ENCODE results near the gene PCGF2.

Gene PCGF2

DNA sequence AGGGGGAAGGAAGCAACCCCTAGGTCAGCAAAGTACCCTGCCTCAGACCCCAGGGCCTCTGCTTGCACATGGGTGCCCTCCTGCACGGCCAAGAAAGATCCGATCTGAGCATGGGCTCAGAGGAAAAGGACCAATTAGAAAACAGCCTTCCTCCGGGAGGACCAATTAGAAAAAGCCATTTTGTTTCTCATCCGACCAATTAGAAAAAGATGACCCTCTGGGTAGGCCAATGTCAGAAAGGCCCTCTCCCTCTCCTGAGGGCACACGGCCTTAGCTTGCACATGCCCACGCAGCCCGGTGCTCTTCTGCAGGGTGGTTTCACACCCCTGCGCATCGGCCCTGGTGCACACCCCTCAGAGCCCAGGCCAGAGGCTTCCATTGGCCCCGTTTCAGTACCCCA is 23.1 kb downstream of the PCGF2 start:
- no peak for DNase-seq (ENCODE audit: low read depth)
- H3K4me3 ChIP-seq (ENCODE audit: low read depth, low read length) = no peak overlapping the region
- TF ChIP-seq POLR2A (IDR thresholded peaks at IDR 0.05; ENCODE audit: extremely low read depth, insufficient read length) = no peak
- TF ChIP-seq MYC (IDR thresholded peaks at IDR 0.05; ENCODE audit: low read depth, low read length) = no peak
- TF ChIP-seq, protein P1, sequence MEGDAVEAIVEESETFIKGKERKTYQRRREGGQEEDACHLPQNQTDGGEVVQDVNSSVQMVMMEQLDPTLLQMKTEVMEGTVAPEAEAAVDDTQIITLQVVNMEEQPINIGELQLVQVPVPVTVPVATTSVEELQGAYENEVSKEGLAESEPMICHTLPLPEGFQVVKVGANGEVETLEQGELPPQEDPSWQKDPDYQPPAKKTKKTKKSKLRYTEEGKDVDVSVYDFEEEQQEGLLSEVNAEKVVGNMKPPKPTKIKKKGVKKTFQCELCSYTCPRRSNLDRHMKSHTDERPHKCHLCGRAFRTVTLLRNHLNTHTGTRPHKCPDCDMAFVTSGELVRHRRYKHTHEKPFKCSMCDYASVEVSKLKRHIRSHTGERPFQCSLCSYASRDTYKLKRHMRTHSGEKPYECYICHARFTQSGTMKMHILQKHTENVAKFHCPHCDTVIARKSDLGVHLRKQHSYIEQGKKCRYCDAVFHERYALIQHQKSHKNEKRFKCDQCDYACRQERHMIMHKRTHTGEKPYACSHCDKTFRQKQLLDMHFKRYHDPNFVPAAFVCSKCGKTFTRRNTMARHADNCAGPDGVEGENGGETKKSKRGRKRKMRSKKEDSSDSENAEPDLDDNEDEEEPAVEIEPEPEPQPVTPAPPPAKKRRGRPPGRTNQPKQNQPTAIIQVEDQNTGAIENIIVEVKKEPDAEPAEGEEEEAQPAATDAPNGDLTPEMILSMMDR (IDR thresholded peaks at IDR 0.05; ENCODE audit: low read depth, low read length) = no peak
- TF ChIP-seq MAX (IDR thresholded peaks at IDR 0.05; ENCODE audit: low read depth, low read length) = no peak

DNA sequence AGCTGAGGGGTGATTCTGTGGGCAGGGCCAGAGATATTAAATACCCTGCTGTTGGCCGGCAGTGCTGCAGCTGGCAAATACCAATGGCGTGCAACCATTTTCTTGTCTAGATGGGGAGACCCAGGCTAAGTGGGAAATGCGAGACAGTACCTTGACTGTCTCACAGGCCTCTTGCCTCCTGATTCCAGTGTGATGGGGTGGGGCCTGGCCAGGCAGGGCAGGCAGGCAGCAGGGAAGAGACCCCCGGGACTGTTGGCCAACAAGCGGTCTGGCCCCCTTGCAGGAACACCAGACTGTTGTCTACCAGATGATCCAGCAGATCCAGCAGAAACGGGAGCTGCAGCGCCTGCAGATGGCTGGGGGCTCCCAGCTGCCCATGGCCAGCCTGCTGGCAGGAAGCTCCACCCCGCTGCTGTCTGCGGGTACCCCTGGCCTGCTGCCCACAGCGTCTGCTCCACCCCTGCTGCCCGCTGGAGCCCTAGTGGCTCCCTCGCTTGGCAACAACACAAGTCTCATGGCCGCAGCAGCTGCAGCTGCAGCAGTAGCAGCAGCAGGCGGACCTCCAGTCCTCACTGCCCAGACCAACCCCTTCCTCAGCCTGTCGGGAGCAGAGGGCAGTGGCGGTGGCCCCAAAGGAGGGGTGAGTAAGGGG is 23.7 kb downstream of the PCGF2 start:
- H3K4me3 ChIP-seq (ENCODE audit: low read depth, low read length) = no peak overlapping the region
- no peak for DNase-seq (ENCODE audit: low read depth)
- TF ChIP-seq MAX (IDR thresholded peaks at IDR 0.05; ENCODE audit: low read depth, low read length) (no peak), MYC (IDR thresholded peaks at IDR 0.05; ENCODE audit: low read depth, low read length) (no peak), POLR2A (IDR thresholded peaks at IDR 0.05; ENCODE audit: extremely low read depth, insufficient read length) (no peak)
- TF ChIP-seq, protein P1 (IDR thresholded peaks at IDR 0.05; ENCODE audit: low read depth, low read length) = no peak

DNA sequence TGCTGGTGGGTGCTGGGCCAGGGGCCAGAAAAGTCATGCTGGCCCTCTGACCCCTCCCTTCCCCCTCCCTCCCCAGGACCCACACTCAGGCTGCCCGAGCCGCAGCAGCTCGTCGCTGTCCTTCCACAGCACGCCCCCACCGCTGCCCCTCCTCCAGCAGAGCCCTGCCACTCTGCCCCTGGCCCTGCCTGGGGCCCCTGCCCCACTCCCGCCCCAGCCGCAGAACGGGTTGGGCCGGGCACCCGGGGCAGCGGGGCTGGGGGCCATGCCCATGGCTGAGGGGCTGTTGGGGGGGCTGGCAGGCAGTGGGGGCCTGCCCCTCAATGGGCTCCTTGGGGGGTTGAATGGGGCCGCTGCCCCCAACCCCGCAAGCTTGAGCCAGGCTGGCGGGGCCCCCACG is 26.3 kb downstream of the PCGF2 start:
- no peak for TF ChIP-seq MYC (IDR thresholded peaks at IDR 0.05; ENCODE audit: low read depth, low read length)
- no peak for TF ChIP-seq POLR2A (IDR thresholded peaks at IDR 0.05; ENCODE audit: extremely low read depth, insufficient read length)
- no peak for TF ChIP-seq MAX (IDR thresholded peaks at IDR 0.05; ENCODE audit: low read depth, low read length)
- TF ChIP-seq, protein P1 (IDR thresholded peaks at IDR 0.05; ENCODE audit: low read depth, low read length) = no peak
- no peak overlapping the region for H3K4me3 ChIP-seq (ENCODE audit: low read depth, low read length)

GRCh38 chr17:38720941-38721340 is 27.2 kb downstream of the PCGF2 start:
- no peak for DNase-seq (ENCODE audit: low read depth)
- no peak overlapping the region for H3K4me3 ChIP-seq (ENCODE audit: low read depth, low read length)
- TF ChIP-seq, protein P1 (IDR thresholded peaks at IDR 0.05; ENCODE audit: low read depth, low read length) = no peak
- TF ChIP-seq POLR2A (IDR thresholded peaks at IDR 0.05; ENCODE audit: extremely low read depth, insufficient read length) = no peak
- no peak for TF ChIP-seq MAX (IDR thresholded peaks at IDR 0.05; ENCODE audit: low read depth, low read length)
- no peak for TF ChIP-seq MYC (IDR thresholded peaks at IDR 0.05; ENCODE audit: low read depth, low read length)

More for the DNA sequence above, 26.3 kb downstream of the PCGF2 start:
- no peak for DNase-seq (ENCODE audit: low read depth)

DNA sequence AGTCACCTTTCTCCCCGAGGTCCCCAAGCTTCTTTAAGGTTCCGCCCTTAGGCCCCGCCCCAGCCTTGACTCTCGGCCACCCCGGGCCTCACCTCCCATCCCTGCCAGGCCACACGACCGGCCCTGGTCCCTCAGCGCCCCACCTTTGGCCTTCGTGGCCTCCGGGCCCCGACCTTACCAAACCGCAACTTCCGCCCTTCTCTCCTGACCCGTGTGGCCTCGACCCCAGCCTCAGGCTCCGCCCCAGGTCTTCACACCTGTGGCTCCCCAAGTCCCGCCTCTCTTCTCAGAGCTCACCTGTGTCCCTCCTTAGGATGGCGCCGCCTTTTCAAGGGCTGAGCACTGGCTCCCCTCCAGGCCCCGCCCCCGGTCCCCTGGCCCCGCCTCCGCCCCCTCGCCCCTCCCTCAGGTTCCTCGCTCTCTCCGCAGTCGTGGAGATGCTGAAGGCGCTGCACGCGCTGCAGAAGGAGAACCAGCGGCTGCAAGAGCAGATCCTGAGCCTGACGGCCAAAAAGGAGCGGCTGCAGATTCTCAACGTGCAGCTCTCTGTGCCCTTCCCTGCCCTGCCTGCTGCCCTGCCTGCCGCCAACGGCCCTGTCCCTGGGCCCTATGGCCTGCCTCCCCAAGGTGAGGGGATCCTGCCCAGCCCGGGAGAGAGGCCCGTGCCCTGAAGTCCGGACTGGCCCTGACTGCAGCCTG is 28.0 kb downstream of the PCGF2 start:
- no peak for DNase-seq (ENCODE audit: low read depth)
- no peak for TF ChIP-seq POLR2A (IDR thresholded peaks at IDR 0.05; ENCODE audit: extremely low read depth, insufficient read length)
- TF ChIP-seq MYC (IDR thresholded peaks at IDR 0.05; ENCODE audit: low read depth, low read length) = no peak
- TF ChIP-seq MAX (IDR thresholded peaks at IDR 0.05; ENCODE audit: low read depth, low read length) = no peak
- TF ChIP-seq, protein P1 (IDR thresholded peaks at IDR 0.05; ENCODE audit: low read depth, low read length) = no peak
- H3K4me3 ChIP-seq (ENCODE audit: low read depth, low read length) = no peak overlapping the region
